ENCODE data around the gene FOXC2. TPM values are rescaled to one million over a fixed set of nuclear protein-coding genes. Genes with fewer than 3 reads are reported as not detected.

FOXC2 gene
- total RNA-seq, 1 donor from 2014 or later = not detected

- H3K4me3 Mint-ChIP-seq = no peak overlapping the region
- H3K9me3 Mint-ChIP-seq = no peaks in the 10 kb centered on the region
- no peaks in the 10 kb centered on the region for H3K36me3 Mint-ChIP-seq (ENCODE audit: low read depth)
- ATAC-seq (ENCODE audit: low read depth) = no peak
- intact Hi-C loops (cut with micrococcal nuclease) = no loop called here
- ChIA-PET CTCF (no interaction called here), POLR2A (no interaction called here)
- TF ChIP-seq CTCF (IDR thresholded peaks at IDR 0.05) = no peak
- H3K27ac Mint-ChIP-seq = no peak overlapping the region
- DNase-seq = no peak
- no peaks in the 10 kb centered on the region for H3K4me1 Mint-ChIP-seq
- H3K27me3 Mint-ChIP-seq = peaks cover 53% of the 10 kb centered on the region
Measured at GRCh38 chr16:86597880-86598606, 31.4 kb downstream of the FOXC2 start.

DNA sequence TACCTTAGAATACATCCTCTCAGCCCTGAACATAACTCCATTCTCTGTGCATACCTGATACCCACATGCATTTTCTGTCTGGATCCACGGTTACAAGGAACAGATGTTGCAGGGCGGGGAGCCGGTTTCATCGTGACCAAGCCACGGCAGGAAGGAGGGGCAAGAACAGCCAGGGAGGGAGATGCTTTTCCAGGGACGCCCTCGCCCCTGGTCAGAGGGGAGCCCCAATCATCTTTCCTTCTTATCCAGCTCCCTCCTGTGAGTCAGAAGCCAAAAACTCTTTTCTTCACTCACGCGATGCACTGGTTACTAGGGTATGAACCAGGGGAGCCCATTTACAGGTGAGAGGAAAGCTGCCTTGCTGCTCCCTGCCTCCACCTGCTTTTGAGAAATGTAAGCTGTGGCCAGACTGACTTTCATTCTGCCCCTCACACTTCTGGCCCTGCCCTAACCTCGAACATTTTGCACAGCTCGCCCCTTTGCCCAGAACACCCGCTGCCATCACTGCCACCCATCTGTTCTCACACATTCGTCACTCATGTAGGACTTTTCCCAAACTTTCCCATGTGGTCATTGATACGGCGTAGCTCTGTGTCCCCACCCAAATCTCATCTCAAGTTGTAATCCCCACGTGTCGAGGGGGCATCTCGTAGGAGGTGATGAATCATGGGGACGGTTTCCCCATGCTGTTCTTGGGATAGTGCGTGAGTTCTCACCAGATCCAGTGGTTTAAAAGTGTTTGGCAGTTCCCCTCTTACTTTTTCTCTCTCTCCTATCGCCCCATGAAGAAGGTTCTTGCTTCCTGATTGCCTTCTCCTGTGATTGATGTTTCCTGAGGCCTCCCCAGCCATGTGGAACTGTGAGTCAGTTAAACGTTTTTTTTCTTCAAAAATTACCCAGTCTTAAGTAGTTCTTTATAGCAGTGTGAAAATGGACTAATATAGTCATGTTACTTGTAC lies 32.3 kb downstream of the FOXC2 start:
- H3K4me1 Mint-ChIP-seq = no peaks in the 10 kb centered on the region
- TF ChIP-seq CTCF (IDR thresholded peaks at IDR 0.05) = no peak
- ChIA-PET POLR2A (no interaction called here), CTCF (no interaction called here)
- H3K9me3 Mint-ChIP-seq = no peaks in the 10 kb centered on the region
- H3K4me3 Mint-ChIP-seq = no peak overlapping the region
- DNase-seq (no peak), ATAC-seq (ENCODE audit: low read depth) (no peak)
- intact Hi-C loops (cut with micrococcal nuclease) = no loop called here
- no peak overlapping the region for H3K27ac Mint-ChIP-seq
- no peaks in the 10 kb centered on the region for H3K36me3 Mint-ChIP-seq (ENCODE audit: low read depth)
- peaks cover 45% of the 10 kb centered on the region for H3K27me3 Mint-ChIP-seq

GRCh38 chr16:86601356-86601755 lies 34.7 kb downstream of the FOXC2 start:
- Mint-ChIP-seq H3K27me3 (peaks cover 32% of the 10 kb centered on the region), H3K4me1 (peaks cover 10% of the 10 kb centered on the region), H3K9me3 (no peaks in the 10 kb centered on the region), H3K27ac (no peak overlapping the region), H3K4me3 (no peak overlapping the region), H3K36me3 (ENCODE audit: low read depth) (peaks cover 4% of the 10 kb centered on the region)
- DNase-seq (no peak), ATAC-seq (ENCODE audit: low read depth) (no peak)
- CTCF ChIA-PET = no interaction called here
- intact Hi-C loops (cut with micrococcal nuclease) = no loop called here
- TF ChIP-seq CTCF (IDR thresholded peaks at IDR 0.05) = no peak
- POLR2A ChIA-PET = no interaction called here

- ChIA-PET CTCF (no interaction called here), POLR2A (no interaction called here)
- Mint-ChIP-seq H3K4me3 (no peak overlapping the region), H3K36me3 (ENCODE audit: low read depth) (peaks cover 4% of the 10 kb centered on the region), H3K9me3 (no peaks in the 10 kb centered on the region), H3K27me3 (peaks cover 30% of the 10 kb centered on the region), H3K4me1 (peaks cover 10% of the 10 kb centered on the region), H3K27ac (no peak overlapping the region)
- intact Hi-C loops (cut with micrococcal nuclease) = no loop called here
- TF ChIP-seq CTCF (IDR thresholded peaks at IDR 0.05) = no peak
- DNase-seq = no peak
- no peak for ATAC-seq (ENCODE audit: low read depth)
Measured at GRCh38 chr16:86602521-86602920, 35.9 kb downstream of the FOXC2 start.

All from activated B cell treated with CpG ODN at 0.5 μM for 24 hours (primary cell).